CD14-positive monocyte (primary cell): ENCODE measurements around the gene TOB2. TPM values are rescaled to one million over a fixed set of nuclear protein-coding genes. Genes with fewer than 3 reads are reported as not detected.

ENCODE experiments used
- DNase-seq, 3 donors: peaks; one replicate each; pipeline ENCODE4 v3.0.0-alpha.2; 2011 to 2022
- H2AFZ ChIP-seq: 2 replicates; pipeline ENCODE4 v1.6.0; 2012; ENCODE audit warnings: mild to moderate bottlenecking, low read depth, low read length, inconsistent platforms; ENCODE audit not compliant: insufficient read depth, poor library complexity, severe bottlenecking
- H3K27ac ChIP-seq, 2 donors: 1 replicate in 1 of 2; 2 replicates in 1 of 2; pipeline ENCODE4 v1.5.1; 2012 to 2013; ENCODE audit warnings: low read length in 2 of 2, control low read depth in 1 of 2, inconsistent platforms in 1 of 2, low read depth in 1 of 2, mild to moderate bottlenecking in 1 of 2
- H3K27me3 ChIP-seq, 2 donors: one replicate each; pipeline versions ENCODE4 v1.6.0 to v1.6.1; 2011 to 2013; ENCODE audit warnings: low read length in 2 of 2; ENCODE audit not compliant: control insufficient read depth in 2 of 2, insufficient read depth in 2 of 2
- H3K36me3 ChIP-seq, 2 donors: replicated peaks in 1 of 2; 1 replicate in 1 of 2; 2 replicates in 1 of 2; pipeline versions ENCODE4 v1.5.1 to v1.6.1; 2012 to 2013; ENCODE audit warnings: low read length in 2 of 2, control low read depth in 1 of 2, inconsistent platforms in 1 of 2, mild to moderate bottlenecking in 1 of 2; ENCODE audit not compliant: insufficient read depth in 2 of 2, control insufficient read depth in 1 of 2
- H3K4me1 ChIP-seq, 2 donors: 1 replicate in 1 of 2; 2 replicates in 1 of 2; pipeline versions ENCODE4 v1.5.1 to v1.6.1; 2012 to 2013; ENCODE audit warnings: low read length in 2 of 2, control low read depth in 1 of 2, inconsistent platforms in 1 of 2, mild to moderate bottlenecking in 1 of 2, moderate library complexity in 1 of 2; ENCODE audit not compliant: insufficient read depth in 2 of 2, control insufficient read depth in 1 of 2
- H3K4me2 ChIP-seq: replicated peaks from 2 replicates; pipeline ENCODE3; 2012; ENCODE audit warnings: low read length, moderate library complexity, mild to moderate bottlenecking; ENCODE audit not compliant: poor library complexity, severe bottlenecking; ENCODE audit errors: extremely low read depth
- H3K4me3 ChIP-seq, 3 experiments: fragments of 200-600 bp in 1 of 3; sonication (generic) in 1 of 3; replicated peaks in 1 of 3; 1 replicate in 2 of 3; 2 replicates in 1 of 3; pipeline ENCODE4 v1.5.1; 2011 to 2013; ENCODE audit warnings: low read length in 3 of 3, mild to moderate bottlenecking in 3 of 3, control low read depth in 2 of 3, low read depth in 2 of 3, inconsistent platforms in 1 of 3, moderate library complexity in 1 of 3
- H3K79me2 ChIP-seq: 2 replicates; pipeline ENCODE4 v1.6.0; 2012; ENCODE audit warnings: mild to moderate bottlenecking, control low read depth, inconsistent platforms, low read length, moderate library complexity; ENCODE audit not compliant: insufficient read depth
- H3K9ac ChIP-seq: 2 replicates; pipeline ENCODE4 v1.6.0; 2017; ENCODE audit warnings: low read length, mild to moderate bottlenecking; ENCODE audit not compliant: insufficient read depth, poor library complexity, severe bottlenecking
- H3K9me3 ChIP-seq, 2 donors: replicated peaks in 1 of 2; 1 replicate in 1 of 2; 2 replicates in 1 of 2; pipeline versions ENCODE4 v1.5.1 to v1.6.1; 2012 to 2013; ENCODE audit warnings: low read length in 2 of 2, control low read depth in 1 of 2; ENCODE audit not compliant: control insufficient read depth in 1 of 2, insufficient read depth in 1 of 2
- H4K20me1 ChIP-seq: 2 replicates; pipeline ENCODE4 v1.6.0; 2012; ENCODE audit warnings: mild to moderate bottlenecking, low read length, control low read depth, moderate library complexity; ENCODE audit not compliant: insufficient read depth
- H3K27ac Mint-ChIP-seq, 7 donors: one replicate each; pipeline ENCODE4 v1.8.0; 2020; ENCODE audit warnings: mild to moderate bottlenecking in 7 of 7, mixed read lengths in 7 of 7, moderate library complexity in 6 of 7, inconsistent platforms in 2 of 7
- H3K27me3 Mint-ChIP-seq, 3 donors: one replicate each; pipeline ENCODE4 v1.8.0; 2021 to 2022; ENCODE audit warnings: low read depth in 3 of 3, mild to moderate bottlenecking in 3 of 3, mixed read lengths in 3 of 3, moderate library complexity in 3 of 3, inconsistent platforms in 1 of 3
- H3K36me3 Mint-ChIP-seq, 2 donors: one replicate each; pipeline ENCODE4 v1.8.0; 2020; ENCODE audit warnings: mixed read lengths in 2 of 2, inconsistent platforms in 1 of 2, mild to moderate bottlenecking in 1 of 2
- H3K4me1 Mint-ChIP-seq: one replicate; pipeline ENCODE4 v1.8.0; 2020; ENCODE audit warnings: mild to moderate bottlenecking, mixed read lengths
- H3K4me3 Mint-ChIP-seq, 2 donors: one replicate each; pipeline ENCODE4 v1.8.0; 2020; ENCODE audit warnings: mild to moderate bottlenecking in 2 of 2, mixed read lengths in 2 of 2, moderate library complexity in 1 of 2
- H3K9me3 Mint-ChIP-seq, 7 donors: one replicate each; pipeline ENCODE4 v1.8.0; 2020 to 2022; ENCODE audit warnings: mixed read lengths in 7 of 7, mild to moderate bottlenecking in 6 of 7, moderate library complexity in 6 of 7, inconsistent platforms in 2 of 7
- CTCF ChIP-seq: fragments of 200-600 bp; IDR thresholded peaks from one replicate; pipeline ENCODE4 v1.8.0; 2022; ENCODE audit warnings: antibody characterized with exemption, mild to moderate bottlenecking
- WGBS: methylation state at CpG from one replicate; pipeline ENCODE4 v1.1.5; 2013; ENCODE audit warnings: missing lambda C conversion rate; ENCODE audit not compliant: insufficient coverage; 5-methylcytosine and 5-hydroxymethylcytosine counted together
- intact Hi-C, 2 donors: fragments of 100-400 bp; cut with micrococcal nuclease; formaldehyde crosslinking; loops; one replicate each; pipeline versions ENCODE4 v1.15.0 to v1.15.1; 2023
- polyA plus RNA-seq, 3 donors: library from polyadenylated mRNA; depleted of rRNA in 1 of 3; unstranded in 2 of 3; stranded (reverse) in 1 of 3; fragments of 300-500 nt in 2 of 3; fragments of >200 nt in 1 of 3; fragmentation: Illumina TruSeq in 2 of 3; gene quantifications; 1 replicate in 2 of 3; 2 replicates in 1 of 3; pipeline ENCODE4 v1.2.3, GENCODE V29; 2012 to 2021

The TOB2 gene
- polyA plus RNA-seq, 3 donors: 7.0 to 40.4 (median 11.5) TPM

GRCh38 chr22:41431656-41432055, 14.9 kb downstream of the TOB2 start:
- no peaks in the 10 kb centered on the region for H3K27me3 ChIP-seq
- no peak overlapping the region for H3K4me2 ChIP-seq
- TF ChIP-seq CTCF: no peak
- H3K36me3 ChIP-seq: peaks cover 46 to 67% of the 10 kb centered on the region in 2 donors
- Mint-ChIP-seq H3K4me3 (no peak overlapping the region), H3K36me3 (peaks cover 42 to 80% of the 10 kb centered on the region in 2 donors), H3K9me3 (peaks cover 0 to 2% (median 0%) of the 10 kb centered on the region in 7 donors), H3K27me3 (peaks cover 0 to 2% (median 0%) of the 10 kb centered on the region in 3 donors), H3K4me1 (no peaks in the 10 kb centered on the region), H3K27ac (peak overlapping the region in 3 of 7 donors; percentile 9 to 47 (median 15))
- H3K79me2 ChIP-seq: peaks cover 34% of the 10 kb centered on the region
- no peak overlapping the region for H3K4me3 ChIP-seq
- intact Hi-C loops: no loop called here
- H3K9ac ChIP-seq: no peak overlapping the region
- 87% methylated on average over 3 of the region's 6 CpGs for WGBS
- H2AFZ ChIP-seq: no peak overlapping the region
- peaks cover 49% of the 10 kb centered on the region for H4K20me1 ChIP-seq
- H3K4me1 ChIP-seq: no peaks in the 10 kb centered on the region
- peak overlapping the region in 1 of 2 donors; percentile 8 for H3K27ac ChIP-seq
- H3K9me3 ChIP-seq: no peaks in the 10 kb centered on the region
- DNase-seq: no peak

GRCh38 chr22:41429951-41430332, 16.7 kb downstream of the TOB2 start:
- H3K9me3 Mint-ChIP-seq: peaks cover 0 to 2% (median 0%) of the 10 kb centered on the region in 7 donors
- Histone ChIP-seq H3K4me1 (no peaks in the 10 kb centered on the region), H3K27me3 (no peaks in the 10 kb centered on the region), H4K20me1 (peaks cover 32% of the 10 kb centered on the region), H3K4me3 (no peak overlapping the region), H3K36me3 (peaks cover 34 to 61% of the 10 kb centered on the region in 2 donors), H3K79me2 (peaks cover 17% of the 10 kb centered on the region), H3K9ac (no peak overlapping the region), H2AFZ (no peak overlapping the region), H3K4me2 (no peak overlapping the region), H3K27ac (no peak overlapping the region), H3K9me3 (no peaks in the 10 kb centered on the region)
- WGBS: 100% methylated on average over 2 of the region's 8 CpGs
- no peaks in the 10 kb centered on the region for H3K4me1 Mint-ChIP-seq
- H3K27me3 Mint-ChIP-seq: no peaks in the 10 kb centered on the region
- intact Hi-C loops: no loop called here
- no peak overlapping the region for H3K27ac Mint-ChIP-seq
- no peak for DNase-seq
- no peak for TF ChIP-seq CTCF
- H3K4me3 Mint-ChIP-seq: no peak overlapping the region
- peaks cover 32 to 79% of the 10 kb centered on the region in 2 donors for H3K36me3 Mint-ChIP-seq
